ENCODE measurements around the gene ACOT8.

GRCh38 chr20:45801851-45802250, 55.3 kb downstream of the ACOT8 start:
- TF ChIP-seq SUZ12 (IDR thresholded peaks at IDR 0.05) (no peak), ELF4 (IDR thresholded peaks at IDR 0.05) (no peak), SP1 (IDR thresholded peaks at IDR 0.05) (no peak), BHLHE40 (IDR thresholded peaks at IDR 0.05; ENCODE audit: borderline replicate concordance) (no peak), TARDBP (IDR thresholded peaks at IDR 0.05) (no peak), FOXA1 (IDR thresholded peaks at IDR 0.05) (no peak), FOXK2 (IDR thresholded peaks at IDR 0.05) (no peak), L3MBTL2 (conservative IDR thresholded peaks at IDR 0.05) (no peak), CTBP1 (IDR thresholded peaks at IDR 0.05; ENCODE audit: borderline replicate concordance) (no peak), PKNOX1 (IDR thresholded peaks at IDR 0.05) (no peak), LEF1 (IDR thresholded peaks at IDR 0.05; ENCODE audit: borderline replicate concordance) (no peak), HDGF (IDR thresholded peaks at IDR 0.05; ENCODE audit: borderline replicate concordance) (no peak), ARNT (IDR thresholded peaks at IDR 0.05) (no peak), FOXM1 (IDR thresholded peaks at IDR 0.05; ENCODE audit: borderline replicate concordance) (no peak)
